C4-2B (cell line): Measurements from ENCODE around the gene KLC4.

Experiments used
- ZFX ChIP-seq: fragments of 450-650 bp; IDR thresholded peaks from 2 replicates; pipeline ENCODE4 v1.6.1; 2017
- TF ChIP-seq, protein P1 (sequence below): fragments of 450-650 bp; conservative IDR thresholded peaks from 2 replicates; pipeline ENCODE4 v1.5.1; 2017; ENCODE audit warnings: mild to moderate bottlenecking

DNA sequence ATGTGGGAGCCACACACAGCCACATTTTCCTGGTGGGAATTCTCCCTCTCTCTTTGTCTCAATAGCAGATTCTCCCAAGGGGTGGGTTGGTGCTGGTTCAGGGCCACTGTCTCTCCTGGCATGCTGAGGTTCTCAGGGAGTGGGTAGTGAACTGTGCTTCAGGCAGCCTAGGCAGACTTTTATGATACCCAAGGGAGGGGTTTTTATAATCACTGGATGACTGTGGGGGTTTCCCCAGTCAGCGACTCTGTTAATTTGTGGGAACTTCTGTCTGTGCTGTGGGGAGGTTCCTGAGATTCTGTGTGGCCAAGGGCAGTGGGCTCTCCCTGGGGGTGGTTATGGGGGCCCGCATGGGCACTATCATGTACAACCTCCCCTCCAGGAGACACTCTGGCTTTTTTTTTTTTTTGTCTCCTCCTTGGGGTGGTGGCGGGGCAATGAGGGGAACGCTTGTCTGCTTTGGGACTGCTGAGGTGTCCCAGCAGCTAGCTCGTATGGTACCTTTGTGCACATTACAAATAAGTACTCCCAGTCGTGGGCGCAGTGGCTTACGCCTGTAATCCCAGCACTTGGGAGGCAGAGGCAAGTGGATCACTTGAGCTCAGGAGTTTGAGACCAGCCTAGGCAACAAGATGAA lies 26.7 kb downstream of the KLC4 start:
- TF ChIP-seq, protein P1, sequence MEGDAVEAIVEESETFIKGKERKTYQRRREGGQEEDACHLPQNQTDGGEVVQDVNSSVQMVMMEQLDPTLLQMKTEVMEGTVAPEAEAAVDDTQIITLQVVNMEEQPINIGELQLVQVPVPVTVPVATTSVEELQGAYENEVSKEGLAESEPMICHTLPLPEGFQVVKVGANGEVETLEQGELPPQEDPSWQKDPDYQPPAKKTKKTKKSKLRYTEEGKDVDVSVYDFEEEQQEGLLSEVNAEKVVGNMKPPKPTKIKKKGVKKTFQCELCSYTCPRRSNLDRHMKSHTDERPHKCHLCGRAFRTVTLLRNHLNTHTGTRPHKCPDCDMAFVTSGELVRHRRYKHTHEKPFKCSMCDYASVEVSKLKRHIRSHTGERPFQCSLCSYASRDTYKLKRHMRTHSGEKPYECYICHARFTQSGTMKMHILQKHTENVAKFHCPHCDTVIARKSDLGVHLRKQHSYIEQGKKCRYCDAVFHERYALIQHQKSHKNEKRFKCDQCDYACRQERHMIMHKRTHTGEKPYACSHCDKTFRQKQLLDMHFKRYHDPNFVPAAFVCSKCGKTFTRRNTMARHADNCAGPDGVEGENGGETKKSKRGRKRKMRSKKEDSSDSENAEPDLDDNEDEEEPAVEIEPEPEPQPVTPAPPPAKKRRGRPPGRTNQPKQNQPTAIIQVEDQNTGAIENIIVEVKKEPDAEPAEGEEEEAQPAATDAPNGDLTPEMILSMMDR = no peak
- no peak for TF ChIP-seq ZFX
